Inflammatory macrophage treated with lipopolysaccharide for 4 hours (primary cell): ENCODE measurements around the gene DDIAS.
"Not testable (repeated sequence)": the region's sequence is repeated elsewhere in the genome, so short reads cannot be mapped to it uniquely, and the experiment has no call there.

ENCODE experiments used
- DNase-seq: peaks from one replicate; pipeline ENCODE4 v3.0.0-alpha.2; 2020

Gene DDIAS, protein sequence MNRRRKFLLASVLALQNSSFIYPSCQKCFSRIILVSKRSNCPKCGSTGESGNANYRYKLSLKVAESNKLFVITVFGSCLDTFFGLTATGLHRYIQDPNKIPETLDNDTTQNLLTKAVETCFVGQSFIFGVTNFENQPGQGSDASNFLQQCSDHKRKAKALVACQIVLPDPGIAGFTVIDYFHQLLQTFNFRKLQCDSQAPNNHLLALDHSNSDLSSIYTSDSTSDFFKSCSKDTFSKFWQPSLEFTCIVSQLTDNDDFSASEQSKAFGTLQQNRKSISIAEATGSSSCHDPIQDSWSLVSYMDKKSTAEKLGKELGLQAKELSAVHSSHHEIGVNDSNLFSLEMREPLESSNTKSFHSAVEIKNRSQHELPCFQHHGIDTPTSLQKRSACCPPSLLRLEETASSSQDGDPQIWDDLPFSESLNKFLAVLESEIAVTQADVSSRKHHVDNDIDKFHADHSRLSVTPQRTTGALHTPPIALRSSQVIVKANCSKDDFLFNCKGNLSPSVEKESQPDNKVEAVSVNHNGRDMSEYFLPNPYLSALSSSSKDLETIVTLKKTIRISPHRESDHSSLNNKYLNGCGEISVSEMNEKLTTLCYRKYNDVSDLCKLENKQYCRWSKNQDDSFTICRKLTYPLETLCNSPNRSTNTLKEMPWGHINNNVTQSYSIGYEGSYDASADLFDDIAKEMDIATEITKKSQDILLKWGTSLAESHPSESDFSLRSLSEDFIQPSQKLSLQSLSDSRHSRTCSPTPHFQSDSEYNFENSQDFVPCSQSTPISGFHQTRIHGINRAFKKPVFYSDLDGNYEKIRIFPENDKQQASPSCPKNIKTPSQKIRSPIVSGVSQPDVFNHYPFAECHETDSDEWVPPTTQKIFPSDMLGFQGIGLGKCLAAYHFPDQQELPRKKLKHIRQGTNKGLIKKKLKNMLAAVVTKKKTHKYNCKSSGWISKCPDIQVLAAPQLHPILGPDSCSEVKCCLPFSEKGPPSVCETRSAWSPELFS

DNA sequence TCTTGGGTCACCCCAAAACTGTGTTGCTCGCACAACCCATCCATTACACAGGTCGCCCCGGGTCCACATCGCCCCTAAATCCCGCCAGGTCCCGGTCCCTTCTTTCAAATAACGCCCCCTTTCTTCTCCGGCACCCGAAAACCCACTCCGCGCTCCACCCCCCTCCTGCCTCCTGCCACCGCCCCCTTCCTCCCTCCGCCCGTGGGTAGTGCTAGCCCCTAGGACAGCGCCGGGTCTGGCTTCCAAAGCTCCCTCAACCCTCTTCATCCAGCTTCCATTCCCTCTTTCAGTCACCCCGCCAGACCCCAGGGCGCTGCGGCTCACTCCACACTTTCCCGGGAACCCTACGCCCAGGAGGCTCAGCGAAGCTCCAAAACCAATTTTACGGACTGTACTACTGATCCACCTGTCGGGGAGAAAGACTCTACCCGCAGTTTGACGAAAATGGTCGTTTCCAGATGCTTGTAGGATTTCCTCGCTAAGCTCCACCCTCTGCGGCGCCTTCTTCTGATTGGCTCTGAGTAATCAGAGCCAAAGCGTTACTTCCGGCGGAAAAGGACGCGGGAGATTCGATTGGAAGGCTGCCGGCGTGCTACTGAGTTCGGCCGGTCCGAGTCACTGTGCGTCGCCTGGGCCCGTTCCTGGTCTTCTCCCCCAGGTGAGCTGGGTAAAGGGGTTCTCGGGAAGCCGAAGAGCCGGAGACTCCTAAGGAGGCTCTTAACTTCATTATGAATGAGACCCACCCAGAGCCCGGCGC lies at the start of gene DDIAS:
TSS of gene DDIAS (plus strand) at position 572 of the 757 bp plus-strand sequence. CDS start 13,003 bp downstream, outside the sequence.
- peak; percentile 95 for DNase-seq

DNA sequence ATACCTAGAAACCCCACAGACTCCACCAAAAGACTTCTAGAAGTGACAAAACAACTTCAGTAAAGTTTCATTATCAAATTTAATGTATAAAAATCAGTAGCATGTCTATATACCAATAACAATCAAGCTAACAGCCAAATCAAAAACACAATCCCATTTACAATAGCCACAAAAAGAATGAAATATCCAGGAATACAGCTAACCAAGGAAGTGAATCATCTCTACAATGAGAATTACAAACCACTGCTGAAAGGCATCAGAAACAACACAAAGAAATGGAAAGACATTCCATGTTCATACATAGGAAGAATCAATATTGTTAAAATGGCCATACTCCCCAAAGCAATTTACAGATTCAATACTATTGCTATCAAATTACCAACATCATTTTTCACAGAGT lies 47.3 kb upstream of the DDIAS start:
- DNase-seq = no peak

DNA sequence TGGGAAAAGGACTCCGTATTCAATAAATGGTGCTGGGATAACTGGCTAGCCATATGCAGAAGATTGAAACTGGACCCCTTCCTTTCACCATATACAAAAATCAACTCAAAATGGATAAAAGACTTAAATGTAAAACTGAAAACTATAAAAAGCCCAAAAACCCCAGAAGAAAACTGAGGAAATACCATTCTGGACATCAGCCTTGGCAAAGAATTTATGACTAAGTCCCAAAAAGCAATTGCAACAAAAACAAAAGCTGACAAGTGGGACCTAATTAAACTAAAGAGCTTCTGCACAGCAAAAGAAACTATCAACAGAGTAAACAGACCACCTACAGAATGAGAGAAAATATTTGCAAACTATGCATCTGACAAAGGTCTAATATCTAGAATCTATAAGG lies 46.6 kb upstream of the DDIAS start:
- DNase-seq = not testable (repeated sequence)

DNA sequence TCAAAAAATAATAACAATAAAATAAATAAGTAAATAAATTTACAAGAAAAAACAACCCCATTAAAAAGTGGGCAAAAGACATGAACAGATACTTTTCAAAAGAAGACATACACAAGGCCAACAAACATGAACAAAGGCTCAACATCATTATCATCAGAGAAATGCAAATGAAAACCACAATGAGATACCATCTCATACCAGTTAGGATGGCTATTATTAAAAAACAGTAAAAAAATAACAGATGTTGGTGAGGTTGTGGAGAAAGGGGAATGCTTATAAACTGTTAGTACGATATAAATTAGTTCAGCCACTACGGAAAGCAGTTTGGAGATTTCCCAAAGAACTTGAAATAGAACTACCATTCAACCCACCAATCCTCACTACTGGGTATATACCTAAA lies 45.9 kb upstream of the DDIAS start:
- no peak for DNase-seq

DNA sequence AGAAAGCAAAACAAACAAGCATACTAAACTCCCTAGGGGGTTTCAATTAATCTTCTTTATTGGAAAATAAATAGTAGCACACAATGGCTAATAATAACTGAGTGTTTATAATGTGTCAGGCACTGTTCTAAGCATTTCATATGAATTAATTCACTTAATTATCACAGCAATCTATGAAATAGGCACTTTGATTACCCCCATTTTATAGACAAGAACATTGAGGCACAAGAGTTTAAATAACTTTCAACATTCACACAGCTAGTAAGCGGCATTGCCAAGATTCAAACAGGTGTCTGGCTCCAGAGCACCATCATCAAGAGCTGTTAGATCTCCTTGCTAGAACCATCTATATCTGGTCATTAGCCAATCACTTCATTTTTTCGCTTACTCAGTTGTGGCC lies 44.4 kb upstream of the DDIAS start:
- no peak for DNase-seq

DNA sequence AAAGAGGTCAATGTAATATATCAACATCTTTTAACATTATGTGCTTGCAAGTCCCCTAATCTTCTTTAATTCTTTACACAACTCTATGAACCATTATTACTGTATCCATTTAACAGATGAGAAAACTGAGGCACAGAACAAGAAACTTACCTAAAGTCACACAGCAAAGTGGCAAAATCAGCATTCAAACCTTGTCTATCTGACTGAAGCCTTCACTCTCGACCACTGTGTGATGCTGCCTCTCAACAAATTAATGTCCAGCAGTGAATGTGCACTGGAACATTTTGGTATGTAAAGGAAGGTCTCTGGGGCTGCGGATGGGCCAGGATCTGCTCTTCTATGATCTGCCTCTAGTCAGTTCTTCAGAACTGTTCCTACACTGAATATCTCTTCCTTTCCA lies 43.4 kb upstream of the DDIAS start:
- no peak for DNase-seq

DNA sequence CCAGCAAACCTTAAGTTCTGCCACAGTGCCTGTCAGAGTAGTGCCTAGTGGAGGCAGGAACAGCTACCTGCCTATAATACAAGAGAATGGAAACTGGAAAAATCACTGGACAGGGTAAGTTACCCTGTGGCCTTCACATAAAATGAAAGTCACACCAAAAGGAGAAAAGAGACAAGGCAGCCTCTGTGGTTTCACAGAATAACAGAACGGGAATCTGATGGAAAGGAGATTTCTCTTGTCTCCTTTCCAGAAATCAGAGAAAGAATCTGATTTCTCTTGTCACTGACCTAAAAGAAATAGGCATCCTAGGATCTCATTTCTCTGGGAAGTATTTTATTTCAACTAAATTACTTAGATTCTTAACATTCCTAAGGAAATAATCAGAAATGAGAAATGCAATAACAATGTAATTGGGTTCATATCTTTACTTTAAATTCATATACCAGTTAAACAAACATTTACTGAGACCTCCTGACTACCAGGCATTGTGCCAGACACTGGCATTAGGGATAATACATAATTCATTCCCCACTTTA lies 42.9 kb upstream of the DDIAS start:
- DNase-seq = no peak

DNA sequence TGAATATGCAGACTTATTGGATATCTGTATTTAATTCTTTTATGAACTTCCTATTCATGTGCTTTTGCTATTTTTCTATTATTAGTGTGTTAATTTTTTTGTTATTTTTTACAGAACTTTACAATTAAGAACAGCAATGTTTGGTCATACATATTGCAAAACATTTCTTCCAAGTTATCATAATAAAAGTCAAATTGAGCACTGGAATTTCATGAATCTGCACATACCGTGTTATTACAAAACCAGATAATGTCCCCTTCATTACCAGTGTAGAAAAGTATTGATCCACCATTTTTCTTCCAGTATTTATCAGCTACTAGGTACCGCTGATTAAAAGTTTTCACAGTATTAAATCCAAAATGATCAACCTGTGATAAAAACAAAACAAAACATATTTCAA lies 41.8 kb upstream of the DDIAS start:
- no peak for DNase-seq

DNA sequence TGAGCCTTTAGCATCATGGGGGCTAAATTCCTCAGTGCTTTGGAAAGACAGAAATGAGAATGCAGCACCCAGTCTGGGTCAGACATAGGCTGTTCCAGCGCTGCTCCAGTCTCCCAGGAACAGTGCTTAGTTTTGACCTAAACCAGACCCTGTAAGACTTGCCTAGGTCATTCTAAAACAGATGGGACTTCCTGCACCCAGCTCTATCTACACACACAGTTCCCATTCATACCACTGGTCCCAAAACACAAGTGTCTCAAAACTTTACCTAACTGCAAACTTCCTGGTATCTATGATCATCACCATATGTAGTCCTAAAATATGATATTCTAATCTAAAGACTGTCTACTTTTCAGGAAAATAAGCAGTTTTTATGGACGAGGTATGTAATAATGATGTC lies 39.2 kb upstream of the DDIAS start:
- no peak for DNase-seq

DNA sequence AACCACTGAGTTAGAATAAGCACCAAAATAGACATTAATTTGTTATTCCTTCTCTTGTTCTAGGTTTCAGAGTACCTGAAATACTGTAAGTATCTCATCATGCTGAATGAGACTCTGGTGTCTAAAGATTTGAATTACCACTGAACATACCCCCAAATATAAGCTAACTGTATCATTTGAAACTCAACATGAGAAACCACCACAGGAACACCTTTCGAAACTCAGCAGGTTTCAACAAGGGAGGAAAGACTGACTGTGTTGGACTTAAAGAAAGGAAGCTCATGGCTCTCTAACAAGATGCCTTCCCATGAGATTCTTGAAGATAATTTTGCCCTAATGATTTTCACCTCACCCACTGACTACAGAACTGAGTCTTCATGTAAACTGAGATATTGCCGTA lies 38.3 kb upstream of the DDIAS start:
- DNase-seq = no peak

DNA sequence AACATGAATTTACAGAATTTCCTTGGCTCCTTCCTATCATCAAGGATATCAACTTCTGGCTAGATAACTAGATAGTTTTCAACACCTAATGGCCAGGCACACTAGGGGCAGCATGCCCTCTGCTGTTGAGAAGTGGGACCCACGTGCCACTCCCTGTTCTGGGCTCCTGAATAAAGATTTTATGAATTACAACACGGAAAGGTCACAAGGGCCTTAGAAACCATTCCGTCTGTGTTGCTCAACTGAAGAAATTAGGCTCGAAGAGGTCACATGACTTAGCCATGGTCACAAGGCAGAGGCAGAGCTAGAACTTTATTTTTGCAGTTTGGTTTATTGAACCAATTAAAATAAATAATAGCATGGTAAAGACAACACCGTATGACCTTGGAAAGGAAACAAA lies 37.3 kb upstream of the DDIAS start:
- DNase-seq = peak; percentile 92

DNA sequence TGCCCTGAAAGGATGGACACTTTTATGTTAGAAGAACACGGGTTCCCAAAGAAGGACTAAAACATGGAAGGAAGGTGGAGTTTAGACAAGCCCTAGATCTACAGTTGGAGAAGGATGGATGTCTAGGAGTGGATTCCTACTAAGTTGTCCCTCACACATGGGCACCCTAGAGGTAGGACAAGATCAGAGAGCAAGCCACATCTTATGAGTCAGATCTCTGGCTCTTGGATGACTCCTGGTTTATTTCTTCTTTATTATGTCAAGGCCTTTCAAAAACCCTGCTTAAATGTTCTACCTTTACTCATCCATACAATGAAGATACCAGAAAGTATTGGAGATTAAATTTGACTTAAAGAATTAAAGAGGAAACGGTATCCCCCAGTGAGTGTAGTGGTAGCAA lies 35.7 kb upstream of the DDIAS start:
- no peak for DNase-seq

DNA sequence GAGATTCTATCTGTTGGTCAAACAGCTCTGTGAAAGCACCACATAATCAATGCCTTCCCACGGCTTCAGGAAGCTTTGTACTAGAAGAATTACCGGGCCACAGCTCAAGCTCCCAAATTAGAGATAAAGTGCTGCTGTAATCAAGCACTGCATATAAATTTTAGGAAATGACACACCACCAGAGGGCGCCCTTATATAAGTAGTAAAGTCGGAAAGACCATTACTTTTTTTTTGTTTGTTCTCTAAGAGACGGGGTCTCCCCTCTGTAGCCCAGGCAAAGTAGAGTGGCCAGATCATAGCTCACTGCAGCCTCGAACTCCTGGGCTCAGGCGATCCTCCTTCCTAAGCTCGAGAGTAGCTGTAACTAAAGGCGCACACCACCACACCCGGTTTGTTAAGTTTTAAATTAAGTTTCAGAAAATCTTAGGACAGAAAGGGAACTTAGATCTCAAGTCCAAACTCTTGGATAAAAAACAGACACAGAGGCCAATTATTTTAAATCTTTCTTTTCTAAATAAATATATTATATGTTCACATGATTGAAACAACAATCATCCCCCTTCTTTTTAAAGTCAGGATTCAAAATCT lies 33.9 kb upstream of the DDIAS start:
- DNase-seq = peak; percentile 84

DNA sequence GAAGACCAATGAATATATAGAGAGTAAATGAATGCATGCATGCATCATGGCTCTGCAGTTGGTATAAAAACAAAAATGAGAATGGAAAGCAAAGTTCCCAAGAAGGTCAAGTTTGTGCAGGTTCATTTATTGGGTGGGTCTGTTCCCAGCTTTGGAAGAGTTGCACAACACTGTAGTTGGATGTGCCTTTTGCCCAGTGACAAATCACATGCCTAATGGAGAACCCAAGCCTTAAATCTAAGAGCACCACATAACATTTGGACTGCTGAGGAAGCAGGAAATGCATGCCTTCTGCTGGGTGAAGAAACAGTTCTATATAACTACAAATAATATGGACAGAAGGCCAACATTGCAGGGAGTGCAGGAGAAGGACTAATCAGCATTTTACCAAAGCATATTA lies 31.9 kb upstream of the DDIAS start:
- DNase-seq = peak; percentile 27

DNA sequence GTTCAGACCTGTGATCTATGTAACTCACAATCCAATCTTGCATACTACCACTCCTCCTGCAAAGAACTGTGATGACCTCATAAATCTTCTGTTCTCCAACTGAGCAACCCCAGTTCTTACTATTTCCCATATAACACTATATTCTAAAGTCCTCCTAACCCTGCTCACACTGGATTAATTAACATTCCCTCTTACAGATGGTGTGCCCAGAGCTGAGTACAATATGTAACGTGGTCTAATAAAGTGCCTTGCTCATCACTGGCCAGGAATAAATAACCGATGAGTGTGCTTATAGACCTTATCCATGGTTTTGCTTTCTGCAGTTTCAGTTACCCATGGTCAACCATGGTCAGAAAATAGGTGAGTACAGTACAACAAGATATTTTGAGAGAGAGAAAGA lies 29.9 kb upstream of the DDIAS start:
- DNase-seq = no peak

DNA sequence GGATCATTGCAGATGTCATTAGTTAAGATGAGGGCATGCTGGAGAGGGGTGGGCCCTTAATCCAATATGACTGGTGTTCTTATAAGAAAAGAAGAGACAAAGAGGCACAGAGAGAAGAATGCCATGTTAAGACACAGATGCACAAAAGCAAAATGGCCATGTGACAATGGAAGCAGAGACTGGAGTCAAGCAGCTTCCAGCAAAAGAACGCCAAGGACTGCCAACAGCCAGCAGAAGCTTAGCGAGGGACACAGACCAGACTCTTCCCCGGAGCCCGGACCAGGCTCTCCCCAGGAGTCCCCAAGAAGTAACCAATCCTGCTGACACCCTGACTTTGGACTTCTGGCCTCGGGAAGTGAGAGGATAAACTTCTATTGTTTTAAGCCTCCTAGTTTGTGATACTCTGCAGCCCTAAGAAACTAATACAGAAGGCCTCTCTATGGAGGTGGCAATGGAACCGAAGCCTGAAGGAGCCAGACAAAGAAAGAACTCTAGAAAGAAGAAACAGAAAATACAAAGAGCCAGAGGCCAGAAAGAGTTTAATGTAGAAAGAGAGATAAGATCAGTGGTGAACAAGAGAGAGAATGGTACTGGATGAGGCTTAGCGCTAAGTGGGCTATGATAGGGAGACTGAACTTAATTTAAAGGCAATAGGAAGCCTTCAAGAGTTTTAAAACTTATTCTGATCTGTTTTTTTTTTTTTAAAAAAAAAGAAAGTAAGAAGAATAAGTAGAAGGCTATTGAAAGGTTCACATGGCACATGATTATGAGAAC lies 29.0 kb upstream of the DDIAS start:
- DNase-seq = no peak

DNA sequence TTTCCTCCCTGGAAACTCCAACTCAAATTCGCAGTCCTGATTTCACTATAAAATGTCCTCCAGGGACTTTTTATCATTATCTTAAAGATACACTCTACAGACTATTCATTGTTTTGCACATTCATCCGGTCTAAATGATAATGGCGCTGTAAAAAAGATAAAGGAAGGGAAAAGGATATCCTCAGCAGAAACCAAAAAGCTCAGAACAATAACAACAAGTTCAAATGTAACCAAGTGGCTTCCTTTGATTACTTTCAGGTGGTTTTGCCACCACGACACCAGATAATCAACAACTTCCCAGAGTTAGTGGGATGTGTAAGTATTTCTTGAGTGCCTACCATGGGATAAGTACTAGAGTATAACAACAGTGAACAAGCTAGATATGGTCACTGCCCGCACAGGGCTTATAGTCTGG lies 27.6 kb upstream of the DDIAS start:
- DNase-seq = no peak

DNA sequence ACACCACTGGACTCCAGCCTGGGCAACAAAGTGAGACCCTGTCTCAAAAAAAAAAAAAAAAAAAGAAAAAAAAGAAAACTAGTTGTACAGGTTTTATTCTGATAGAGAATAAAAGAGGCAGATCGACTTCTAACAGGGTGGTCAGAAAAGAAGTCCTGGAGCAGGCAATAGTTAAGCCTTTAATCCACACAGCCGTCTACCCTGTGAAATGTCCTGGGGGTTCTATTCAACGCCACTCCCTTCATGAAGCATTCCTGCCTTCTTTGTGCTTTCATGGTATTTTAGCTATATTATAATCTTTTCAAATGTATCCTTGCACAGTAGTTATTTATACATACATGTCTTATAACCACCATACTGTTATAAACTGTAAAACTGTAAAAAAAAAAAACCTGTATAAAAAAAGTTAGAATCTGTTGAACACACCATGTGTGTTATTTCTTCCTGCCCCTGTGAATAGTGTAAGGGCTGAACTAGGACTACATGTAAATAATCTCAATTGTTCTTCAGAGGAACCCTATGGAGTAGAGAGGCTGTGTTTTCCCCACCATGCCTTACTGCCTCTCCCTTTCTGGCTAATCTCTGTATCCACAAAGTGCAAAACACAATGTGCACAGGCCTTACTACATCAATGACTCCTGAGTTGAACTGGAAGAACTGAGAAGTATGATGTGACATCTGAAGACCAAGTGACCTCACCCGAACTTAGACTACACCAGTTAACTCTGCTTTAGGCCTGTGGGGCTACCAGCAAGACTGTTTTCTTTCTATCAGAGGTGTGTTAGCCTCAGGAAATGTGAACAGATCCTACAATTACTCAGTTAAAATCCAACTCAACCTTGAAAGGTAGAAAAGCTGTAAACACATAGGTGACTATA lies 26.7 kb upstream of the DDIAS start:
- no peak for DNase-seq

DNA sequence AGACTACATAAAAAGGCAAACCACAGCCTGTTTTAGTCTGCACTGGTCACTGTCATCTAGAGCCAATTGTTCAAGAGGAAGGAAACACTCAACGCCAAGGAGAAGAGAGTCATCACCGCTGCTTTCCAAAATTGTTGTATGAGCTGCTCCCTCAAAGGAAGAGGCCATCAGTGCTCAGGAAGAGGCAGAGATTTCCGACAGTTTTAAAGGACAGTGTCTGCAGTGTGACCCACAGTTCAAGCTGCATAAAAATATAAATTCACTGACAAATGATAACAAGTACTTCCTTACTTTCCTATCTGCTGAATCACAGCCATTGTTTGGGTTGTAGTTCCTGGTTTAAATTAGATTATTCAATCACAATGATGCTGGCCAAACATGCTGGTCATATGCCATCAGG lies 17.7 kb upstream of the DDIAS start:
- no peak for DNase-seq
